Mammary epithelial cell (primary cell): ENCODE results near the gene CLPTM1.

Source experiments
- EZH2 ChIP-seq: IDR thresholded peaks from 2 replicates; pipeline ENCODE4 v1.6.1; 2012; ENCODE audit warnings: low read length, inconsistent platforms, borderline replicate concordance
- TF ChIP-seq, protein P1 (sequence below), 2 donors: IDR thresholded peaks in 1 of 2; conservative IDR thresholded peaks in 1 of 2; 2 replicates each; pipeline ENCODE4 v1.5.1; 2011 to 2012; ENCODE audit warnings: inconsistent platforms in 2 of 2, low read length in 2 of 2, mild to moderate bottlenecking in 2 of 2, control low read depth in 1 of 2, low read depth in 1 of 2; ENCODE audit not compliant: insufficient read depth in 1 of 2; ENCODE audit errors: extremely low read depth in 1 of 2

- TF ChIP-seq, protein P1, sequence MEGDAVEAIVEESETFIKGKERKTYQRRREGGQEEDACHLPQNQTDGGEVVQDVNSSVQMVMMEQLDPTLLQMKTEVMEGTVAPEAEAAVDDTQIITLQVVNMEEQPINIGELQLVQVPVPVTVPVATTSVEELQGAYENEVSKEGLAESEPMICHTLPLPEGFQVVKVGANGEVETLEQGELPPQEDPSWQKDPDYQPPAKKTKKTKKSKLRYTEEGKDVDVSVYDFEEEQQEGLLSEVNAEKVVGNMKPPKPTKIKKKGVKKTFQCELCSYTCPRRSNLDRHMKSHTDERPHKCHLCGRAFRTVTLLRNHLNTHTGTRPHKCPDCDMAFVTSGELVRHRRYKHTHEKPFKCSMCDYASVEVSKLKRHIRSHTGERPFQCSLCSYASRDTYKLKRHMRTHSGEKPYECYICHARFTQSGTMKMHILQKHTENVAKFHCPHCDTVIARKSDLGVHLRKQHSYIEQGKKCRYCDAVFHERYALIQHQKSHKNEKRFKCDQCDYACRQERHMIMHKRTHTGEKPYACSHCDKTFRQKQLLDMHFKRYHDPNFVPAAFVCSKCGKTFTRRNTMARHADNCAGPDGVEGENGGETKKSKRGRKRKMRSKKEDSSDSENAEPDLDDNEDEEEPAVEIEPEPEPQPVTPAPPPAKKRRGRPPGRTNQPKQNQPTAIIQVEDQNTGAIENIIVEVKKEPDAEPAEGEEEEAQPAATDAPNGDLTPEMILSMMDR (conservative IDR thresholded peaks at IDR 0.05 in 1 of 2, IDR thresholded peaks at IDR 0.05 in 1 of 2; ENCODE audit: extremely low read depth in 1 of 2, insufficient read depth in 1 of 2, low read depth in 1 of 2, low read length in 2 of 2), result no peak
- no peak for TF ChIP-seq EZH2
Observed at GRCh38 chr19:44972802-44973201, 17.6 kb downstream of the CLPTM1 start.
